Measurements from ENCODE around the gene TEX22.

DNA sequence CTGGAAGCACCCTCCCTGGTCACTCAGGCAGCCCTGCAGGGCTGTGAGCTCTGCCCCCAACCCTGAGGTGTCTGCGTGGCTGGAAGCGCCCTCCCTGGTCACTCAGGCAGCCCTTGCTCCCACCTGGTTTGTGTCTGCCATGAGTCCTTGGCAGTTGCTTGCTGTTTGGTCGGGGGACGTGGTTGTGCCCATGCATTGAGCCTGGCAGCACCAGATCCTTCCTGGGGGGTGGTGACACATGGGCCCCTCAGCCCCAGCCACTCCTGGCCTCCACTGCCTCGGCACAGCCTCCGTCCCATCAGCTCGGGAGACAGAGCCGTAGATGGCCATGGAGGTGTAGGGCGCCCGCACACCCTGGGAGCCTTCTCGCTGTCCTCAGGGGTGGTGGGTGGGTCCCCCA is 40.8 kb downstream of the TEX22 start:
- TF ChIP-seq, protein P1, sequence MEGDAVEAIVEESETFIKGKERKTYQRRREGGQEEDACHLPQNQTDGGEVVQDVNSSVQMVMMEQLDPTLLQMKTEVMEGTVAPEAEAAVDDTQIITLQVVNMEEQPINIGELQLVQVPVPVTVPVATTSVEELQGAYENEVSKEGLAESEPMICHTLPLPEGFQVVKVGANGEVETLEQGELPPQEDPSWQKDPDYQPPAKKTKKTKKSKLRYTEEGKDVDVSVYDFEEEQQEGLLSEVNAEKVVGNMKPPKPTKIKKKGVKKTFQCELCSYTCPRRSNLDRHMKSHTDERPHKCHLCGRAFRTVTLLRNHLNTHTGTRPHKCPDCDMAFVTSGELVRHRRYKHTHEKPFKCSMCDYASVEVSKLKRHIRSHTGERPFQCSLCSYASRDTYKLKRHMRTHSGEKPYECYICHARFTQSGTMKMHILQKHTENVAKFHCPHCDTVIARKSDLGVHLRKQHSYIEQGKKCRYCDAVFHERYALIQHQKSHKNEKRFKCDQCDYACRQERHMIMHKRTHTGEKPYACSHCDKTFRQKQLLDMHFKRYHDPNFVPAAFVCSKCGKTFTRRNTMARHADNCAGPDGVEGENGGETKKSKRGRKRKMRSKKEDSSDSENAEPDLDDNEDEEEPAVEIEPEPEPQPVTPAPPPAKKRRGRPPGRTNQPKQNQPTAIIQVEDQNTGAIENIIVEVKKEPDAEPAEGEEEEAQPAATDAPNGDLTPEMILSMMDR (conservative IDR thresholded peaks at IDR 0.05 in 1 of 2, IDR thresholded peaks at IDR 0.05 in 1 of 2; ENCODE audit: extremely low read depth in 1 of 2, insufficient read depth in 1 of 2, low read depth in 1 of 2, low read length in 2 of 2): no peak
- TF ChIP-seq EZH2 (IDR thresholded peaks at IDR 0.05; ENCODE audit: borderline replicate concordance, low read length): no peak

All from mammary epithelial cell (primary cell).